Karpas-422 (cell line): ENCODE results near the gene OSBPL2. TPM values are rescaled to one million over a fixed set of nuclear protein-coding genes. Genes with fewer than 3 reads are reported as not detected.

Experiments
- DNase-seq: peaks from one replicate; pipeline ENCODE4 v3.0.0-alpha.2; 2015
- H2AFZ ChIP-seq: fragments of 200-600 bp; sonication (generic); 2 replicates; pipeline ENCODE4 v1.6.1; 2014; ENCODE audit warnings: antibody characterized with exemption, low read length, mixed read lengths
- H3K27ac ChIP-seq: fragments of 200-600 bp; sonication (generic); 2 replicates; pipeline ENCODE4 v1.5.1; 2014; ENCODE audit warnings: mild to moderate bottlenecking, low read length, moderate library complexity
- H3K27me3 ChIP-seq: fragments of 200-600 bp; sonication (generic); 2 replicates; pipeline ENCODE4 v1.6.1; 2014; ENCODE audit warnings: low read length, mixed read lengths
- H3K36me3 ChIP-seq: fragments of 200-600 bp; sonication (generic); 2 replicates; pipeline ENCODE4 v1.6.1; 2014; ENCODE audit warnings: low read length, mixed read lengths; ENCODE audit not compliant: insufficient read depth
- H3K4me1 ChIP-seq: fragments of 200-600 bp; sonication (generic); 2 replicates; pipeline ENCODE4 v1.6.1; 2014; ENCODE audit warnings: mild to moderate bottlenecking, low read length, mixed read lengths
- H3K4me2 ChIP-seq: fragments of 200-600 bp; sonication (generic); 2 replicates; pipeline ENCODE4 v1.6.1; 2014; ENCODE audit warnings: low read length, low read depth, mild to moderate bottlenecking; ENCODE audit not compliant: poor library complexity, severe bottlenecking
- H3K4me3 ChIP-seq: fragments of 200-600 bp; sonication (generic); 2 replicates; pipeline ENCODE4 v1.5.1; 2014; ENCODE audit warnings: mild to moderate bottlenecking, antibody characterized with exemption, low read length, mixed read lengths
- H3K79me2 ChIP-seq: fragments of 200-600 bp; sonication (generic); 2 replicates; pipeline ENCODE4 v1.6.1; 2014; ENCODE audit warnings: mild to moderate bottlenecking, low read length, mixed read lengths
- H3K9ac ChIP-seq: fragments of 200-600 bp; sonication (generic); 2 replicates; pipeline ENCODE4 v1.6.0; 2014; ENCODE audit warnings: low read length
- H3K9me2 ChIP-seq: fragments of 200-600 bp; sonication (generic), shearing (Covaris generic); replicated peaks from 2 replicates; pipeline ENCODE4 v1.6.0; 2014; ENCODE audit warnings: mild to moderate bottlenecking, low read length, moderate library complexity; ENCODE audit not compliant: insufficient read depth
- H3K9me3 ChIP-seq: fragments of 300-700, 200-600 bp; sonication (generic); 2 replicates; pipeline ENCODE4 v1.6.1; 2014; ENCODE audit warnings: low read length, mixed read lengths
- H4K20me1 ChIP-seq: fragments of 200-600 bp; sonication (generic); 2 replicates; pipeline ENCODE4 v1.6.1; 2014; ENCODE audit warnings: mild to moderate bottlenecking, antibody characterized with exemption, low read length, low read depth; ENCODE audit not compliant: insufficient read depth
- total RNA-seq: library from RNA; depleted of rRNA; stranded (reverse); fragments of >200 nt; shearing (Covaris generic); gene quantifications from 2 replicates; pipeline ENCODE4 v1.2.3, GENCODE V29; 2014; ENCODE audit warnings: low replicate concordance

The OSBPL2 gene
- total RNA-seq, 1 experiment from 2014 or later, result 22.6 TPM

- Histone ChIP-seq H3K4me2 (peak overlapping the region; percentile 56), H3K79me2 (no peaks in the 10 kb centered on the region), H3K4me1 (peaks cover 30% of the 10 kb centered on the region), H3K27ac (no peak overlapping the region), H2AFZ (no peak overlapping the region), H3K9me2 (no peaks in the 10 kb centered on the region), H3K9ac (no peak overlapping the region), H3K9me3 (no peaks in the 10 kb centered on the region), H3K4me3 (no peak overlapping the region), H4K20me1 (peaks cover 39% of the 10 kb centered on the region), H3K36me3 (no peaks in the 10 kb centered on the region), H3K27me3 (no peaks in the 10 kb centered on the region)
- DNase-seq, result peak; percentile 84
These were observed 21.4 kb upstream of the OSBPL2 start for GRCh38 chr20:62216636-62217566.

- no peak overlapping the region for H3K4me3 ChIP-seq
- H3K9me2 ChIP-seq, result no peaks in the 10 kb centered on the region
- no peaks in the 10 kb centered on the region for H3K36me3 ChIP-seq
- H3K27ac ChIP-seq, result no peak overlapping the region
- peaks cover 30% of the 10 kb centered on the region for H3K4me1 ChIP-seq
- H2AFZ ChIP-seq, result no peak overlapping the region
- peak overlapping the region; percentile 56 for H3K4me2 ChIP-seq
- no peaks in the 10 kb centered on the region for H3K27me3 ChIP-seq
- H3K9ac ChIP-seq, result no peak overlapping the region
- peak; percentile 74 for DNase-seq
- peaks cover 39% of the 10 kb centered on the region for H4K20me1 ChIP-seq
- H3K9me3 ChIP-seq, result no peaks in the 10 kb centered on the region
- H3K79me2 ChIP-seq, result no peaks in the 10 kb centered on the region
These were observed 20.2 kb upstream of the OSBPL2 start for GRCh38 chr20:62217913-62218773.

- H2AFZ ChIP-seq, result no peak overlapping the region
- H4K20me1 ChIP-seq, result peaks cover 36% of the 10 kb centered on the region
- no peak overlapping the region for H3K4me3 ChIP-seq
- H3K79me2 ChIP-seq, result no peaks in the 10 kb centered on the region
- H3K9me2 ChIP-seq, result no peaks in the 10 kb centered on the region
- no peak for DNase-seq
- no peaks in the 10 kb centered on the region for H3K9me3 ChIP-seq
- no peaks in the 10 kb centered on the region for H3K27me3 ChIP-seq
- H3K4me2 ChIP-seq, result no peak overlapping the region
- no peaks in the 10 kb centered on the region for H3K36me3 ChIP-seq
- H3K4me1 ChIP-seq, result peaks cover 23% of the 10 kb centered on the region
- H3K9ac ChIP-seq, result no peak overlapping the region
- no peak overlapping the region for H3K27ac ChIP-seq
These were observed 19.0 kb upstream of the OSBPL2 start for GRCh38 chr20:62219101-62219991.

- Histone ChIP-seq H2AFZ (no peak within 1 kb of the TSS), H3K9me3 (no peaks in the 10 kb centered on the region), H3K4me2 (no peak within 1 kb of the TSS), H3K9me2 (no peaks in the 10 kb centered on the region), H3K79me2 (no peaks in the 10 kb centered on the region), H3K36me3 (no peaks in the 10 kb centered on the region), H3K4me3 (no peak within 1 kb of the TSS), H3K4me1 (peaks cover 24% of the 10 kb centered on the region), H4K20me1 (peaks cover 34% of the 10 kb centered on the region), H3K27ac (no peak within 1 kb of the TSS), H3K9ac (no peak within 1 kb of the TSS), H3K27me3 (no peaks in the 10 kb centered on the region)
- peak; percentile 81 for DNase-seq
These were observed 18.2 kb upstream of the OSBPL2 start, which contains the start of gene HRH3 for GRCh38 chr20:62219992-62220665. Gene HRH3 (minus strand): TSS chr20:62220278. CDS start chr20:62219970, 308 bp downstream.

GRCh38 chr20:62220666-62221568 is 17.4 kb upstream of the OSBPL2 start:
- H3K27me3 ChIP-seq, result no peaks in the 10 kb centered on the region
- H2AFZ ChIP-seq, result no peak overlapping the region
- no peaks in the 10 kb centered on the region for H3K9me3 ChIP-seq
- no peak overlapping the region for H3K4me3 ChIP-seq
- H3K9me2 ChIP-seq, result no peaks in the 10 kb centered on the region
- no peak for DNase-seq
- H3K9ac ChIP-seq, result no peak overlapping the region
- H3K4me1 ChIP-seq, result peaks cover 28% of the 10 kb centered on the region
- H3K4me2 ChIP-seq, result no peak overlapping the region
- no peaks in the 10 kb centered on the region for H3K36me3 ChIP-seq
- H3K79me2 ChIP-seq, result no peaks in the 10 kb centered on the region
- H4K20me1 ChIP-seq, result peaks cover 31% of the 10 kb centered on the region
- no peak overlapping the region for H3K27ac ChIP-seq

- no peak overlapping the region for H2AFZ ChIP-seq
These were observed 16.0 kb upstream of the OSBPL2 start for GRCh38 chr20:62222266-62222850.

More at GRCh38 chr20:62222266-62222850, 16.0 kb upstream of the OSBPL2 start:
- peaks cover 19% of the 10 kb centered on the region for H3K4me1 ChIP-seq
- H3K4me2 ChIP-seq, result no peak overlapping the region
- H3K79me2 ChIP-seq, result no peaks in the 10 kb centered on the region
- no peak overlapping the region for H3K9ac ChIP-seq
- peaks cover 22% of the 10 kb centered on the region for H4K20me1 ChIP-seq
- no peaks in the 10 kb centered on the region for H3K9me3 ChIP-seq
- no peak for DNase-seq
- H3K27me3 ChIP-seq, result no peaks in the 10 kb centered on the region
- H3K36me3 ChIP-seq, result no peaks in the 10 kb centered on the region
- no peak overlapping the region for H3K4me3 ChIP-seq
- H3K27ac ChIP-seq, result no peak overlapping the region
- H3K9me2 ChIP-seq, result no peaks in the 10 kb centered on the region
